Fibroblast of peridontal ligament (primary cell): Measurements from ENCODE around the gene GCSAM.
"Not testable (repeated sequence)": the region's sequence is repeated elsewhere in the genome, so short reads cannot be mapped to it uniquely, and the experiment has no call there.

Experiments
- DNase-seq: peaks from one replicate; pipeline ENCODE4 v3.0.0-alpha.2; 2010; ENCODE audit errors: extremely low read depth

GCSAM gene

DNA sequence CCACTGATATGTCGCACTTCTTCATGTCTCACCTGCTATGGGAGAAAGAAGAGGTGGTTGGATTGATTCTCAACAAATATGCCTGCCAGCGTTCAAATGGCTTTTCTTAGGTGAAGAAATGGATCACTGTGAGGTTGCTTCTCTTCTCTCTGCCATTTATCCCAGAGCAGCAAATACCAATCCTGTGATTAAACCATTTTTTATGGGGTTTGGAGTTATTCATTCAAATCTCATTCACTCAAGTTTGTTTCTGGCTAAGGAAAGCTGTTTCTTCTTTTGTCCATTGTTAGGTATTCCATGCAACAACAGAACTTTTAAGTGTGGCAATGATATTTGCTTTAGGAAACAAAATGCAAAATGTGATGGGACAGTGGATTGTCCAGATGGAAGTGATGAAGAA lies 59.0 kb downstream of the GCSAM start:
- peak; percentile 9 for DNase-seq

DNA sequence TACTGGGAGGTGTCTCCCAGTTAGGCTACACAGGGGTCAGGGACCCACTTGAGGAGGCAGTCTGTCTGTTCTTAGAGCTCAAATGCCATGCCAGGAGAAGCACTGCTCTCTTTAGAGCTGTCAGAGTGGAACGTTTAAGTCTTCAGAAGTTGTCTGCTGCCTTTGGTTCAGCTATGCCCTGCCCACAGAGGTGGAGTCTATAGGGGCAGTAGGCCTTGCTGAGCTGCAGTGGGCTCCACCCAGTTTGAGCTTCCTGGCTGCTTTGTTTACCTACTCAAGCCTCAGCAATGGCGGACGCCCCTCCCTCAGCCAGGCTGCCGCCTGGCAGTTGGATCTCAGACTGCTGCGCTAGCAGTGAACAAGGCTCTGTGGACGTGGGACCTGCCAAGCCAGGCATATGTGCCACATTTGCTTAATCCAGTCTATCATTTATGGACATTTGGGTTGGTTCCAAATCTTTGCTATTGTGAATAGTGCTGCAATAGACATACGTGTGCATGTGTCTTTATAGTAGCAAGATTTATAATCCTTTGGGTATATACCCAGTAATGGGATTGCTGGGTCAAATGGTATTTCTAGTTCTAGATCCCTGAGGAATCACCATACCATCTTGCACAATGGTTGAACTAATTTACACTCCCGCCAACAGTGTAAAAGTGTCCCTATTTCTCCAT lies 60.5 kb downstream of the GCSAM start:
- DNase-seq = not testable (repeated sequence)
